ENCODE measurements around the gene KMT2C.
A peak's percentile ranks its signal among the peaks of the same experiment; 100 is the strongest.
"Not testable (repeated sequence)": the region's sequence is repeated elsewhere in the genome, so short reads cannot be mapped to it uniquely, and the experiment has no call there.

KMT2C gene

DNA sequence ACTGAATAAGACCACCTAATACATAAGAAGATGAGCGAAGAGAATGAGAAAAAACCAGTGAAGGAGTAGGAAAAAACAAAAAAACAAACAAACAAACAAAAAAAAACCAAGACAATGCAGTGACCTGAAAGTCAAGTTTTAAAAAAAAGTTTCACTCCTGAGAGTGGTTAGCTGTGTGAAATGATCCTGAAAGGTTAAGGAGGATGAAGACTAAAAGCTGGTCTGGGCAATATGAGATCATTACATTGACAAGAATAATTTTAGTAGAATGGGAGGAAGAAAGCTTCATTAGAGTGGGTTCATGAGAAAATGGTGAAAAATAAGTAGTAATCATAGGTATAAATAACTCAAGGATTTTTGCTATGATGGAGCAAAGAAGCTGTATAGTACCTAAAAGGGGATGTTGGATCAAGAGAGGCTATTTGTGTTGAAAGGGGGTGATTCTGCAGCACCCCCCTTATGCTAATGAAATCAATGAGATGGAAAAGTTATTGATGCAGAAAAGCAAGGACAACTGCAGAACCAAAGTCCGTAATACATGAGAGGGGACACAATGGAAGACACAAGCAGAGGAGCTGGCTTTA lies 80.2 kb downstream of the KMT2C start:
- DNase-seq (ENCODE audit: low spot score): no peak

DNA sequence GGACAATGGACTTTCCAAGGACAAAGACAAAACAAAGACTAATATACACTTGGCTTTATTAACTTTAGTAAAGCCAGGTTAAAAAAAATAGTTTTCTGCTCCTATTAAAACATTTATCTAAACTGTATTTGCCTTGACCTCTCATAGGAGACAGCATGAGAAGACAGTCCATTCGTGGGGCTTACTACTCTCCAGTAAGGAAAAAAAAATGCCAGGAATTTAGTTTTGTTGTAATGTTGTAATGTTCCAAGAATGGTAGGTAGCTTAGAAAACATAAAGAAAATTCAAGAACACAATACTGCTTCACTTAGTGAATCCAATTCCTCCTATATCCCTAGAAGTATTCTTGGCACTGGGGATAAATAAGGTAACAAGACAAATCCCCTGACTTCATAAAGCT lies 81.7 kb downstream of the KMT2C start:
- no peak for DNase-seq (ENCODE audit: low spot score)

DNA sequence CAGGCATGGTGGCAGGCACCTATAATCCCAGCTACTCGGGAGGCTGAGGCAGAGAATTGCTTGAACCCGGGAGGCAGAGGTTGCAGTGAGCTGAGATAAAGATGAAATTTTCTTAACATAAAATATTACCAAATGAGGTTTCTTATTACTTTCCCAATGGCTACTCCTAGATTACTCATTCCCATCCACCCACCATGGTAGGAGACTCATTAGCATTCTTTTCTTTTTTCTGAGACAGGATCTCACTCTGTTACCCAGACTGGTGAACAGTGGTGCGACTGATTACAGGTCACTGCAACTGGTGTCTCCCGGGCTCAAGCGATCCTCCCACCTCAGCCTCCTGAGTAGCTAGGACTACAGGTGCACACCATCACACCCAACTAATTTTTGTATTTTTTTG lies 82.5 kb downstream of the KMT2C start:
- DNase-seq (ENCODE audit: low spot score): not testable (repeated sequence)

- not testable (repeated sequence) for DNase-seq (ENCODE audit: low spot score)
Measured at GRCh38 chr7:152351747-152352146, 84.1 kb downstream of the KMT2C start.

DNA sequence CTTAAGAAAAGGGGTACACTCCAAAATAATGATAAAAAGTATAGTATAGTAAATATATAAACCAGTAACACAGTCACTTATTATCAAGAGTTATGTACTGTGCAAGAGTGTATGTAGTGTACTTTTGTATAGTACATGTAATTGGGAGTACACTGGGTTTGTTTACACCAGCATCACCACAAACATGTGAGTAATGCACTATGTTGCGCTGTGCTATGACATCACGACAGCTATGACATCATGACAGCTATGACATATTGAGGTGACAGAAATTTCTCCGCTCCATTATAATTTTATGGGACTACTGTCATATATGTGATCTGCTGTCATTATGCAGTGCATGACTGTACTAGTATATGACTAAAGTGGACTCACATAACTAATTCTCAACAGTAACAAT lies 84.6 kb downstream of the KMT2C start:
- no peak for DNase-seq (ENCODE audit: low spot score)

GRCh38 chr7:152347888-152348287 lies 87.9 kb downstream of the KMT2C start:
- no peak for DNase-seq (ENCODE audit: low spot score)

GRCh38 chr7:152344253-152344652 lies 91.5 kb downstream of the KMT2C start:
- no peak for DNase-seq (ENCODE audit: low spot score)

GRCh38 chr7:152342796-152343195 lies 93.0 kb downstream of the KMT2C start:
- no peak for DNase-seq (ENCODE audit: low spot score)

DNA sequence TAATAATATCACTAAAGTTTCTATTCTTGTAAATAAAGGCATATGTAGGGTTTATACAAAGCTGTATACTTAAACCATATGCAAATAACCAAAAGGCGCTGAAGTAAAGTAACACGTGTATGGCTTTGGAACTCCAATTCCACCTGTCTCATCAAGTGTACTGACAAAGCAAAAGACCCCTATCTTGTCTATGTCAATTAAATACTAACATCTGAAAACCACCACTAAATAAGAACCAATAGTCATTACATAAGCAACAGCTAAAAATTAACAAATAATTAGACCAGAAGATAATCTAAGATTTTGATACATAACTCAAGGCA lies 93.9 kb downstream of the KMT2C start:
- no peak for DNase-seq (ENCODE audit: low spot score)

GRCh38 chr7:152341039-152341913 lies 94.5 kb downstream of the KMT2C start:
- DNase-seq (ENCODE audit: low spot score): peak; percentile 46

- no peak for DNase-seq (ENCODE audit: low spot score)
Measured at GRCh38 chr7:152340161-152340560, 95.6 kb downstream of the KMT2C start.

GRCh38 chr7:152338561-152338960 lies 97.2 kb downstream of the KMT2C start:
- no peak for DNase-seq (ENCODE audit: low spot score)

DNA sequence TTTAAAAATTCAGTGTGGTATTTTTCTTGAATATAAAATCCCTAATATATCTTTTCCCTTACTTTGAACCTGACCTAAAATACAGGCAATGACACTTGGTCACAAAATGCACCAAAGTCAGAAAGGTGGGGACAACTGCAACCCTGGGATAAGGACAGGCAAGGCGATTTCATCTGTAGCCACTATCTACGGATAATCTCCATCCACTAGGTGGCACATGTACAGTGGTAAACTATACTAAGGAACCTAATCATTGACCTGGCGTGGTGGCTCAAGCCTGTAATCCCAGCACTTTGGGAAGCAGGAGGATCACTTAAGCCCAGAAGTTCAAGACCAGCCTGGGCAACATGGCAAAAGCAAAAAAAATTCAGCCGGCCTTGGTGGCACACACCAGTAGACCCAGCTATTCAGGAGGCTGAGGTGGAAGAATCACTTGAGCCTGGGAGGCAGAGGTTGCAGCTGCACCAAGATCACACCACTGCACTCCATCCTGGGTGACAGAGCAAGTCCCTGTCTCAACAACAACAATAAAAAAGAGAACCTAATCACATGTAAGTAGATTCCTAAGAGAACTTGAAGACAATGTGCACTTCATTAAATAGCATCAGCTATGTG lies 98.9 kb downstream of the KMT2C start:
- peak; percentile 40 for DNase-seq (ENCODE audit: low spot score)

DNA sequence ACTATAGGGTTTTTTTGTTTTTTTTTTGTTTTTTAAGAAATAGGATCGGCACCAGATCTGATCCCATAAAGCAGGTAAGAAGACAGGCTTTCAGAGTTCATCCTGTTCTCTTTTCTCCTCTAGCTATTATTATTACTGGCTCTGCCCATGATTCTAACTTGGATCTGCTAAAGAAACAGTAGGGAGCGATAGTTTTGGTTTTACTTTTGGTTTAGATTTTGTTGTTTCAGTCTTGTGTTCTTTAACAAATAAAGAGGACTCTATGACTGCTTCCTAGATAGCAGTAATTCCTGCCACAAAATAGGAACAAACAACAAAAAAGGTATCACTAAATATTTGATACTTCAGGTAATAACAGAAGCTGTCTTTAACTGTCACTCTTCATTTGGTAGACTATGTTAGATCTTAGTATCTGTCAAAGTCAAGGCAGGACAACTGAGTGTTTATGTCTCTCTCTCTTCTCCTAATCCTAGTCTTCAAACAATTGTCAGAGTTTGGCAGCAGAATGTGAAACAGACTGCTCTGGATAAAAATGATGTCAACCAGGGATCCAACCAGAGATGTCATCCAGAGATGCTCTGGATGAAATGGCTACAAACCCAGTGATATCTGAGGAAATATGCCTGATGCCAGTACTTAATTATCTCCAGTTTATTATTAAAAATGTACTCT lies 99.8 kb downstream of the KMT2C start:
- DNase-seq (ENCODE audit: low spot score): no peak

GRCh38 chr7:152333134-152333533 lies 102.7 kb downstream of the KMT2C start:
- no peak for DNase-seq (ENCODE audit: low spot score)

DNA sequence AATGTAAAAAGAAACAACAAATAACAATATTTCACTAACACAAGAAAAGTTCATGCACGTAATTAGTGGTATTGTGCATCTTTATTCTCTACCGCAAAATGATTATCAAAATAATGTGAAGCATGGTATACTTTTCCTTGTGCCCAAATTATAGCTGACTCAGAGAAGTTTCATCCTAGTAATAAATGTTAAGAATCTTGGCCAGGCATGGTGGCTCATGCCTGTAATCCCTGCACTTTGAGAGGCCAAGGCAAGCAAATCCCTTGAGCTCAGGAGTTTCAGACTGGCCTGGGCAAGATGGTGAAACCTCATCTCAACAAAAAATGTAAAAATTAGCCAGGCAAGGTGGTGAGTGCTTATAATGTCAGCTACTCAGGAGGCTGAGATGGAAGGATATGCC lies 105.0 kb downstream of the KMT2C start:
- DNase-seq (ENCODE audit: low spot score): no peak

DNA sequence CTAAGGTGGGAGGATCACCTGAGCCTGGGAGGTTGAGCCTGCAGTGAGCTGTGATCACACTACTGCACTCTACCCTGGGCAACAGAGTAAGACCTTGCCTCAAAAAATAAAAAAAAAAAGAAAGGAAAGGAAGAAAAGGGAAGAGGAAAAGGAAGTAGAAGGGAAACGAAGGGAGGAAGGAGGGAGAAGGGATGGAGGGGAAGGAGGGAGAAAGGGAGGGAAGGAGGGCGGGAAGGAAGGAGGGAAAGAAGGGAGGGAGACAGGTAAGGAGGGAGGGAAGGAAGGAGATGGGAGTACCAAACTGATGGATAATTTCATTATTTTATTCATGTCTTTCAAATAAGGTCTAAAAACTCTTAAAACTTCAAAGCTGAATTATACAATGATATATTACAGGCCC lies 106.3 kb downstream of the KMT2C start:
- DNase-seq (ENCODE audit: low spot score): no peak

- DNase-seq (ENCODE audit: low spot score): no peak
Measured at GRCh38 chr7:152328234-152328633, 107.6 kb downstream of the KMT2C start.

DNA sequence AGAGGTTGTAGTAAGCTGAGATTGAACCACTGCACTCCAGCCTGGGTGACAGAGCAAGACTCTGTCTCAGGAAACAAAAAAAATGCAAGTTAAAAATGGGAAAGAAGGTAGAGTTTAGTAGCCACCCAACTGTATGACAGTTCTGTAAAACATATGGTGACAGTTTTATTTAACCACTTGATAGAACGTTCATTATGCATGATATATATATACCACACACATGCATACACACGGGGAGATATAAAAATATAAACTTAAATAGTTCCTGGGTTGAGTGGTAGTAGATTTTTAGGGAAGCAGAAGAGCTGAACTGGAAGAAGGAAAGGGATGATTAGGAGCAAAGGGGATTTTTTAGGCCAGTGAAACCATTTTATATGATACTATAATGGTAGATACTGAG lies 120.0 kb downstream of the KMT2C start:
- DNase-seq (ENCODE audit: low spot score): no peak

DNA sequence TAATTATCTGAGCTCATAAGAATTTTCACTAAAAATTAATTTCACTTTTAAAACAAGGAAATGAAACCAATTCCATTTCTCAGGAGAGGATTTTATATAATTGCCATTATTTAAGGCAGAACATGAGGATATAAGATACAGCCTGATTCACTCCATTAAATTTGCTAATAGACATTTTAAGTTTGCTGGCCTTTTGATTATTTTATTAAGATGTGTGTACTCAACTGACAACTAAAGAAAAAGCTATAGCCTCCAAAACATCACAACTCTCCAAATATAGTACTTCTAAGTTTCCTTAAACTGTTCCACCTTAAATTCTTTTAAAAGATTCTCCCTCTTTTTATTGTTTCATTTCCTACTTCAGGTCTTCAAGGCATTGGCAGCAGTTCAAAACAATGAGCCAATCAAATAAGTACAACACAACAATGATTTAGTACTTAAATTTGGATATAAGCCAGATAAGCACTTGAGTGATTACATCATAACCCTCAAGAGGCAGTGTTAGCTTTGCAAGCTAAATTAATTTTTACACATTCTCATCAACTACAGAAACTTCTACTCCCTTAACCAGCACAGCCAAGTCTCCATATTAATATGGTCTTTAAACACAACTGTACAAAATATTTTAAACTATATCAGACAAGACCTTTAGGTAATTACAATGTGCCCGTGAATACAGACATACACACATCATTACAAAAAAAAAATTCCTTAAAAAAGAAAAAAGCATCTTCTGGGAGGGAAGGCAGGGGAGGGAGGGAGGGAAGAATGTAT lies 121.8 kb downstream of the KMT2C start:
- peak; percentile 51 for DNase-seq (ENCODE audit: low spot score)

DNA sequence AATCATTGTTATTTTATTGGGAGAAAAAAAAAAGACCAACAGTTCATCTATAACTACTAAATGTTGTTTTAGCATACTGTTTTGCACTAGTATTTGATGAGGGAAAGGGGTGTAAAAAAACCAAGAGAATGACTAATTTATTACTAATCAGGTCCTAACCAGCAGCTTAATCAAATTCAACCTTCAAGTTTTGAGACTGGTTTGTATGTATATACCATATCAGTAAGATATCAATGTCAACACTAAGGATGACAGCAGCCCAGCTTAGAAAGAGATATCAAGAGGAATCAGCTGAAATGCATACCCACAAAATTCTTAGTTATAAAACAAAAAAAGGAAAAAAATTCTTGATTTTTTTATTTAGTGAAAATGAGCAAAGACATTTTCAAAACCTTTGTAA lies 122.6 kb downstream of the KMT2C start:
- DNase-seq (ENCODE audit: low spot score): peak; percentile 21

- DNase-seq (ENCODE audit: low spot score): no peak
Measured at GRCh38 chr7:152312316-152312715, 123.5 kb downstream of the KMT2C start.
